ENCODE results near the gene RAB13.

DNA sequence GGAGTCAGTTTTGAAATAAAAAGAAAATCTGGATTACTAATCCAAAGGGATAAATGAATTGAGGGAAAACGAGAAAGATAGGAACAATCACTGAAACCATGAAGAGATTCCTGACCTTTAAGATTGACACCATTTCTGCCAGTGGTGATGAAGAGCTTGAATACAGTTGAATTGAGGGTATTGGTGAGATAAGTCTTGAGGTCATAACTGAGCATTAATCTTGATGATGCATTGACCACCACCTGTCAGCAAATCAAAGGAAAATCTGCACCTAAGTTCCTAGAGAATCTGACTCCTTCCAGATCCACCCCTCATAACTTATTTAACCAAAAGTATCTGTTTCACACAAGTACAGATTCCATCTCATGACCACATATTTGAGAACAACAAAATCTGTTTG lies 26.0 kb upstream of the RAB13 start:
- TF ChIP-seq, protein P1, sequence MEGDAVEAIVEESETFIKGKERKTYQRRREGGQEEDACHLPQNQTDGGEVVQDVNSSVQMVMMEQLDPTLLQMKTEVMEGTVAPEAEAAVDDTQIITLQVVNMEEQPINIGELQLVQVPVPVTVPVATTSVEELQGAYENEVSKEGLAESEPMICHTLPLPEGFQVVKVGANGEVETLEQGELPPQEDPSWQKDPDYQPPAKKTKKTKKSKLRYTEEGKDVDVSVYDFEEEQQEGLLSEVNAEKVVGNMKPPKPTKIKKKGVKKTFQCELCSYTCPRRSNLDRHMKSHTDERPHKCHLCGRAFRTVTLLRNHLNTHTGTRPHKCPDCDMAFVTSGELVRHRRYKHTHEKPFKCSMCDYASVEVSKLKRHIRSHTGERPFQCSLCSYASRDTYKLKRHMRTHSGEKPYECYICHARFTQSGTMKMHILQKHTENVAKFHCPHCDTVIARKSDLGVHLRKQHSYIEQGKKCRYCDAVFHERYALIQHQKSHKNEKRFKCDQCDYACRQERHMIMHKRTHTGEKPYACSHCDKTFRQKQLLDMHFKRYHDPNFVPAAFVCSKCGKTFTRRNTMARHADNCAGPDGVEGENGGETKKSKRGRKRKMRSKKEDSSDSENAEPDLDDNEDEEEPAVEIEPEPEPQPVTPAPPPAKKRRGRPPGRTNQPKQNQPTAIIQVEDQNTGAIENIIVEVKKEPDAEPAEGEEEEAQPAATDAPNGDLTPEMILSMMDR (IDR thresholded peaks at IDR 0.05; ENCODE audit: insufficient read depth, low read length, poor library complexity, severe bottlenecking), result no peak
- no peak for TF ChIP-seq EZH2phosphoT487 (conservative IDR thresholded peaks at IDR 0.05; ENCODE audit: low read length)
